Activated CD4-positive, alpha-beta T cell treated with anti-CD3 and anti-CD28 coated beads for 48 hours (primary cell): ENCODE data around the gene SLC1A2.

Experiments
- DNase-seq: peaks from one replicate; pipeline ENCODE4 v3.0.0-alpha.2; 2020

SLC1A2 gene

GRCh38 chr11:35323076-35323868, 96.1 kb downstream of the SLC1A2 start:
- no peak for DNase-seq

DNA sequence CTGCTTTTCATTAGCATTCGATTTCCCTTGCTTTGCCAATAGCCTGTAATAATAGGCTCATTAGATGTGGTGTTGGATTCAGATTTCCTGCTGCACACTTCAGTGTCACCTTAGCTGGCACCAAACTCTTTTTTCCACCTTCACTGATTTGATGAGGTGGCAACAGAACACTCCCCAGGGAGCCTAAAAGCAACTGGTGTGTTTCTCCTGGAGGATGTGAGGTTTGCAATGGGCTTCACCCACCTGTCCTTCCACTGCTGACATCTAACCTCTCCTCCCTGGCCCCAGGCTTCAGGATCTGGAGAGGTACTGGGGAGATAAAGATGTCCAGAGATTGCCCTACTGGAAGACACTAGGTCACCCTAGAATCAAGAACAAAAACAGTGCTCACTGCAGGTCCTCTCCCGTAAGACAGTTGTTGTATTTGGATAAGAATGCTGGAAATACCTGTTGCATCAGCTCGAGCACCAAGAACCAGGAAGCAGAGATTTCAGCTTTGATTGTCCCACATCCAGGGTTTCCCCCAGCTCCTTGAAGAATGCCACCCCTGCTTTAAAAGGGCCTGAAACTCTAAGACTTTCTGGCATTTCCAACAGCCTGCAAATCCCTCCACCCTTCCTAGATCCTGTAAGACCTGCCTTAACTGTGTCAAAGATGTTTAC, 96.9 kb downstream of the SLC1A2 start:
- DNase-seq = no peak

DNA sequence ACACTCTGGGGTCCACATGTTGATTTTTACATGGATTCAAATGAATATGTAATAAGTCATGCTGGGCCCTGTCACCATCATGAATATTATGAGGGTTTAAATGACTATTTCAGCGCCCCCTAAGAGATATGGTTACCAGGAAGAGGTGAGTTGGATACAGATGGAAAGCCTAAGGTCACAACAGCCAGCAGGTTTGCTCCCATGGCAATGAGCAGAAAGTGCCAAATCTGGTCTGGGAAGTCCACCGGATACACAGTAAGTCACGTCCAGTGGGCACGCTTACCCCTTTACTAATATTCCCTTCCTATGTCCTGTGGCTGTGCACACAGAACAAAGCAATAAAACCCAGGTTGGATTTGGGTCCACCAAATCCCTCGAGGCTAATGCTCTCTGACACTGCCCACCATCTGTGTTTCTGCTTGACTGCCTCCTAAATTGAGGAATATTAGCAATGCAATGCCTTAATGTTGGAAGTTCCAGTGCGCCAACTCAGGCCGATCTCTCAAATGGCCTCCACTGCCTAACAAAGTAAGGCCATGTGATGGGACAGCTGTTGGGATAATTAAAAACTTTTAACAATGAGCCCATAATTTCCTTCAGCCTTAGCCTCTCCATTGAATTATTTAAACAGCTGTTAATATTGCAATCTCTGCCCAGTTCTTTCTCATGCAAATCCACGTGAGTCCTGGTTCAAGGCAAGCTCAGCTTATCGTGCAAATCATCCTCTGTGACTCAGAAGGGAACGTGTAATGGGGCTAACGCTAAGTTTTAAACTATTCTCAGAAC, 97.6 kb downstream of the SLC1A2 start:
- DNase-seq = no peak

- DNase-seq = no peak
Observed at GRCh38 chr11:35321111-35321510, 98.2 kb downstream of the SLC1A2 start.

- DNase-seq = no peak
Observed at GRCh38 chr11:35318977-35319925, 100.1 kb downstream of the SLC1A2 start.

- DNase-seq = no peak
Observed at GRCh38 chr11:35318309-35318708, 101.0 kb downstream of the SLC1A2 start.

GRCh38 chr11:35317253-35317652, 102.1 kb downstream of the SLC1A2 start:
- DNase-seq = no peak

GRCh38 chr11:35316161-35316560, 103.2 kb downstream of the SLC1A2 start:
- DNase-seq = no peak

DNA sequence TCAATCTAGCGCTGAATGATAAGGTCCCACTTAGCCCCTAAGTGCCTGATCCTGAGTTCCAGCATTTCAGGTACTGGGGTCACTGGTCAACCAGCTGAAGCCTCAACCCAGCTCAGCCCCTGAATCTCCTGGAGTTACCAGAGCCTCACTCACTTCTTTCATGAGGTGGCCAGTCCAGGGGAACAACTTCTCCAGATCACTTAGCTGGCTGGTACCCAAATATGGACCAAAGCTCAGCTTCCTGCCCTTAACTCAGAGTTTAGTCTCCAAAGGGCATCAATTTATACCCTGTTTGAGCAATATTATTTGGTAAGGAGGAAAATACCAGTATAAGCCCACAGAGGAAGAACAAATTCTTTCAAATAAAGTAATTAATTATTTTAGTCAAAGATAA, 105.6 kb downstream of the SLC1A2 start:
- no peak for DNase-seq

DNA sequence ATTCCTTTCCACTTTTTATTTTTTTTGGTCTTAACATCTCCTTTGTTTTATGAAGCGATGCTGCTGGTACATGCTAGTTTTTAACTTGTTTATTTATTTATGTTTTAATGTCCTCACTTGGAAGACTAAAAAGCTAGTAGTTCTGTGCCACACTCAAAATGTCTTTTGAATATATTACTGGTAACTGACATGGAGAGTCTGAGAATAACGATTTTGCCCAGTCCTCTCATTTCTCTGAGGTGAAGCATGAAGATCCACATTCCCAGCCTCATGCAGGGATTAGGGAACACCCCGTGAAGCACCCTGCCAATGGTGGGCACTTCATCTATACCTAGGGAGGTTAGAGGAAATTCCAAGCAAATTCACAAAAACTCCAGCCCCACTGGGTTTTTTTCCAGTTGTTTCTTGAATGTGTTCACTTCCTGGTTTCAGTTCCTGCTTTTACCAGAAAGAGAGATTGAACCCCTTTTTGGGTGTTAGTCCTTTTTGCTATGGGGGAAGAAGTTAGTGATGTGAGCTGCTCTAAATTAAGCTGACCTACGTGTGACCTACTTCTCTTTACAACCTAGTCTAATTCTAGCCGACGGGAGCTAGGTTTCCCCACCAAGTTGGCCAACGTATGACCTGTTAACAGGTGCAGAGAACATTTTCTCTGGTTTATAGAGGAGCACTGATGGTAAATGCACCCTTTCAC, 106.1 kb downstream of the SLC1A2 start:
- DNase-seq = no peak

GRCh38 chr11:35311331-35311730, 108.0 kb downstream of the SLC1A2 start:
- no peak for DNase-seq

GRCh38 chr11:35308157-35308556, 111.2 kb downstream of the SLC1A2 start:
- no peak for DNase-seq

- DNase-seq = no peak
Observed at GRCh38 chr11:35307221-35307621, 112.1 kb downstream of the SLC1A2 start.

- peak; percentile 14 for DNase-seq
Observed at GRCh38 chr11:35305670-35306382, 113.5 kb downstream of the SLC1A2 start.

DNA sequence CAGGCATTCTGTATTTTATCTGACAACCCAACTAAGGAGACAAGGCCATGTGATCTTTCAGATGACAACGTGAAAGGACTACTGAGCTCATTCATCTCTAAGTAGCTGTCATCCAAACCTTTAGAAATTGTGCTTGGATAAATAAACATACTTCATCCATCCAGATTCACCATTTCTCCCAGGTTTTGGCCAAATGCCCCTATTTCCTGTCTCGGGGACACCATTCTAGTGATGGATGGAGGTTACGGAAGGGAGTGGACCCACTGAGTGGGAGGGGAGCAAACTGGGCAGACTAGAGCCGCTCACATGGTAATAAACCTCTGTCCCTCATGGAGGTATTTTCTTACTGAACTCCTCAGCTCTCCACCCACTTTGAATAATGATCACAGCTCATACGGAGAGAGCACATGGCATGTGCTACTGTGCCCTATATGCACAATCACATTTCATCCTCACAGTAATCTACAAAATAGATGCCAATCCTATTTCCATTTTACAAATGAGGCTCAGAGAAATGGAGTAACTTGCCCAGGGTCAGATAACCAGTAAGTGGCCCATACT, 114.4 kb downstream of the SLC1A2 start:
- no peak for DNase-seq

GRCh38 chr11:35304386-35304775, 115.0 kb downstream of the SLC1A2 start:
- no peak for DNase-seq

GRCh38 chr11:35303596-35304385, 115.6 kb downstream of the SLC1A2 start:
- DNase-seq = no peak

- DNase-seq = no peak
Observed at GRCh38 chr11:35302398-35302797, 117.0 kb downstream of the SLC1A2 start.

GRCh38 chr11:35298369-35298768, 121.0 kb downstream of the SLC1A2 start:
- no peak for DNase-seq

GRCh38 chr11:35295751-35296150, 123.6 kb downstream of the SLC1A2 start:
- no peak for DNase-seq
